Stimulated activated CD4-positive, alpha-beta T cell treated with anti-CD3 and anti-CD28 coated beads, Interleukin-1b, Interleukin-23, amount 100 ng/mL, for 1 hour (primary cell): ENCODE measurements around the gene SENP5.
A peak's percentile ranks its signal among the peaks of the same experiment; 100 is the strongest.
"Not testable (repeated sequence)": the region's sequence is repeated elsewhere in the genome, so short reads cannot be mapped to it uniquely, and the experiment has no call there.

ENCODE experiments used
- DNase-seq, 2 donors: peaks; one replicate each; pipeline ENCODE4 v3.0.0-alpha.2; 2020; ENCODE audit warnings: low read depth in 2 of 2

The SENP5 gene, protein sequence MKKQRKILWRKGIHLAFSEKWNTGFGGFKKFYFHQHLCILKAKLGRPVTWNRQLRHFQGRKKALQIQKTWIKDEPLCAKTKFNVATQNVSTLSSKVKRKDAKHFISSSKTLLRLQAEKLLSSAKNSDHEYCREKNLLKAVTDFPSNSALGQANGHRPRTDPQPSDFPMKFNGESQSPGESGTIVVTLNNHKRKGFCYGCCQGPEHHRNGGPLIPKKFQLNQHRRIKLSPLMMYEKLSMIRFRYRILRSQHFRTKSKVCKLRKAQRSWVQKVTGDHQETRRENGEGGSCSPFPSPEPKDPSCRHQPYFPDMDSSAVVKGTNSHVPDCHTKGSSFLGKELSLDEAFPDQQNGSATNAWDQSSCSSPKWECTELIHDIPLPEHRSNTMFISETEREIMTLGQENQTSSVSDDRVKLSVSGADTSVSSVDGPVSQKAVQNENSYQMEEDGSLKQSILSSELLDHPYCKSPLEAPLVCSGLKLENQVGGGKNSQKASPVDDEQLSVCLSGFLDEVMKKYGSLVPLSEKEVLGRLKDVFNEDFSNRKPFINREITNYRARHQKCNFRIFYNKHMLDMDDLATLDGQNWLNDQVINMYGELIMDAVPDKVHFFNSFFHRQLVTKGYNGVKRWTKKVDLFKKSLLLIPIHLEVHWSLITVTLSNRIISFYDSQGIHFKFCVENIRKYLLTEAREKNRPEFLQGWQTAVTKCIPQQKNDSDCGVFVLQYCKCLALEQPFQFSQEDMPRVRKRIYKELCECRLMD

DNA sequence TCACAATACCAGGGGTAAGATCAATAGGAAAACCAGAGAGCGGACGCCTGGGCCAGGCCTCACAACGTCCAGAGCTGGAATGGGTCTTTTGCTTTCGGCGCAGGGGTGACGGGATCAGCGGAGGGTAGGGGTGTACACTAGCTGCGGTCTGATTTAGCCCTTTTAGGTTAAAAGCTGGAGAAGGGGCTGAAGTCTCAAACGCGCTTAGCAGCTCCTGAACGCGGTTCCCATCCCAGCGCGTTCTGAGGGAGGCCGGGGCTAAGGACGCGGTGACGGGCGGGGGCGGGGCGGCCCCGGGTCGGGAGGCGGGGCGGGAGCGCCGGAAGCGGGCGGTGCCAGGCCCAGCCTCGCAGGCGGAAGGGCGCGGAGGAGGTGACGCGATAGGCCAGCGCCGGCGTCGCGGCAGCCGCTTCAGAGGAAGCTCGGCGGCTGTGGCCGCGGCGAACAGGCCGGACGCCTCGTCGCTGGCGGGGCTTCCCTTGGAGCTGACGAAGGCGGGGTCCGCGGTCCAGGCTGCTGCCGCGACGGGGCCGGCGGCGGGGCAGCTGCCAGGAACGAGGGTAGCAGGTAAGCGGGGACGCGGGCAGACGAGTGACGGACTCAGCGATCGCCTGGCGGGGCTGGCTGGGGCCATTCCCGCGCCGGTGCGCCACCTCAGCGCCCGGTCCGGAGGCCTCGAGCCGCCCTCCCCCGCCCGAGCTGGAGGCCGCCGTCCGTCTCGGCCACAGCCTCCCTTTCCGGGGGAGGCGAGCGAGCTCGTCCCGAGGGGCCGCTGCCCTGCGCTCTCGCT lies at the start of gene SENP5:
Gene SENP5, plus strand, starts transcription at position 414 of the 790 bp plus-strand sequence. CDS start 17,262 bp downstream, outside the sequence.
- peak; percentile 67 to 84 for DNase-seq

DNA sequence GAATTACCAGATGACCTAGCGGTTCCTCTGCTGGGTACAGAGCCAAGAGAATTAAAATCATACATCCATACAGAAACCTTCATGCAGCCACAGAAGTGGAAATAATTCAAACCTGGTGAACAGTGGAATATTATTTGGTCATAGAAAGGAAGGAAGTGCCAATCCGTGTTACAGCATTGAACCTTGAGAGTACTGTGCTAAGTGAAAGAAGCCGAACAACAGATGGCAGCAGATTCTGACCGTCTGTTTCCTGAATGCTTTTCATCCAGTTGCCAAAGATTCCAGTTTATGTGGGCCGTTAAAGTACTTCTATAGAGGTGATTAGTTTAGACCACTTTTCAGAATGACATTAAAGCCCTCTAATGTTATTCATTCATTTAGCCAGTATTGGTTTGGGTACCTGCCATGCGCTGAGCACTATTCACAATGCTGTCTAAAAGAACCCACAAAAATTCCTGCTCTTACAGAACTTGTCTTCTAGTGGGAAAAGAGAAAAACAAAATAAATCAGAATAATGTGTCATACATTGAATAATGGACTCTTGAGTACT lies 45.8 kb upstream of the SENP5 start:
- no peak for DNase-seq

DNA sequence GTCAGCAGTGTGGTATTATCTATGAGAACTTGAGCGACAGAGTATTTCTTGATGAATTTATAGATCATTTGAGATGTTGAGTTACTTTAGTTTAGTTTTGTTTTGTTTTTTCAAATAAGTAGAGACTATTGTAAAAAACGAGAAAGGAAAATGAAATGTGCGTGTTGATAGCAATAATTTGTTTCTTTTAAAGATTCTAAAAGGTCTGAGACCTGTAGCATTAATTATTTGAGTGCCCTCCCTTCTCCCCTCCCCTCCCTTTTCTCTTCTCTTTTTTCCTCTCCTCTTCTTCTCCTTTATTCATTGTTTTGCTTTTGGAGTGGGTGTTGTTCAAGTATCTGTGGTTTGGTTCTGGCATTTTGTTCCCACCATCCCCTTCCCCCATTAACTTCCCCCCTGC lies 38.1 kb upstream of the SENP5 start:
- not testable (repeated sequence) for DNase-seq

DNA sequence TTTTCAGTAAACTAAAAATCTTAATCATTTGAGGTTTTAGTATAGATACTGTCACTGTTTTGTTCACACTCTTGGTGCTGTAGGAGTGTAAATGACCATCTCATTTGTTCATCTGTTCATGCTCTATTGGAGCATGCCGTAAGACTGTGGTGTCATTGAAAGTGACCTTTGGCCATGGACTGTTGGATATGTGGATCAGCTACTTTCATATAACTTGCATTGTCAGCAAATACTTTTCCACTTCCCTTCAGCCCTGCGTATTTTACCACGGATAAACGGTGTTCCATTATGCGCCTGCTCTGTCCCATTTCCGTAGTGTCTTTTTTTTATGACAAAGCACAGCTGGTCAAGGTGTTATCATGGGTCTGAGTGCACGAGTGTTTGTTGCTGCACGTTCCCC lies 32.6 kb upstream of the SENP5 start:
- DNase-seq = no peak

DNA sequence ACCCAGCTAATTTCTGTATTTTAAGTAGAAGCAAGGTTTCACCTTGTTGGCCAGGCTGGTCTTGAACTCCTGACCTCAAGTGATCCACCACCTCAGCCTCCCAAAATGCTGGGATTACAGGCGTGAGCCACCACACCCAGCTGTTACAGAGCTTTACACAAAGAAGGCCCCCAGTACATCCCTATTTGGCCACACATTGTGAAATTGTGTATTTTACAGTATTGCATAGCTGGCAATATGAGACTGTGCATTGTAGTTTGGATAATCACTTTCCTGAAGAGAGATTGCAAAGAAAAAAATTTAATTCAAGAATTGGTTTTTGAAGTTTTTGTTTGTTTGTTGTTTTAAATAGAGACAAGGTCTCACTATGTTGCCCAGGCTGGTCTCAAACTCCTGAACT lies 31.1 kb upstream of the SENP5 start:
- not testable (repeated sequence) for DNase-seq

DNA sequence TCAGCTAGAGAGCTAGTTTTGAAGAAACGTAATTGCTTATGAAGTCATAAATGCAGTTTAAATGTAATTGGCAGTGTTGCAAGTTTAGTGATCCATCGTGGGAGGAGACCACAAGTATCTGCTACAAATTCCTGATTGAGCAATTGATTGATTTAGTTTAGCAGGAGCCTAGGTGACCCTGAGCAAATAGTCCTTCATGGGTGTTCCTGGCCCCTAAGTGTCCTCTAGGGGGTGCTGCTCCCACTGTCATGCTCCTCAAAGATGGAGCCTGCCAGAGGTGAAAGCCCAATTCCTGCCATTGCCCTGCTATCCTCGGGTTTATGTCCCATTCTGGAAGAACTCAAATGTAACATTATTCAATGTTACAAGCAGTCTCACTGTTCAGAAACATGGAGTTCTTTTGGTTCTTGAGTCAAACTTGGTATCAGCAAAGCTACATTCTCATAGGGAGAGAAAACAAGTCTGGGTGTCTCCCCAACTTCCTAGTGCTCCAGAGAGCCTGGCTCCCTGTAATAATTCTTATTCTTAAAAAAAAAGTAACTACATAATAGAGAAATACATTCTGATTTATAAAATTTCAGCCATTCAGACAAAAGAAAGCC lies 29.8 kb upstream of the SENP5 start:
- peak; percentile 39 to 48 for DNase-seq

DNA sequence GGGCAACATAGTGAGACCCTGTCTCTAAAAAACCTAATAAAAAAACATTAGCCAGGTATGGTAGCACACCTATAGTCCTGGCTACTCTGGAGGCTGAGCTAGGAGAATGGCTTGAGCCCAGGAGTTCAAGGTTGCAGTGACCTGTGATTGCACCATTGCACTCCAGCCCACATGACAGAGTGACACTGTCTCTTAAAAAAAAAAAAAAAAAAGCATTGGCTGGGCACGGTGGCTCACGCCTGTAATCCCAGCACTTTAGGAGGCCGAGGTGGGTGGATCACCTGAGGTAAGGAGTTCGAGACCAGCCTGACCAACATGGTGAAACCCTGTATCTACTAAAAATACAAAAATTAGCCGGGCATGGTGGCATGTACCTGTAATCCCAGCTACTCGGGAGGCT lies 28.4 kb upstream of the SENP5 start:
- not testable (repeated sequence) for DNase-seq

DNA sequence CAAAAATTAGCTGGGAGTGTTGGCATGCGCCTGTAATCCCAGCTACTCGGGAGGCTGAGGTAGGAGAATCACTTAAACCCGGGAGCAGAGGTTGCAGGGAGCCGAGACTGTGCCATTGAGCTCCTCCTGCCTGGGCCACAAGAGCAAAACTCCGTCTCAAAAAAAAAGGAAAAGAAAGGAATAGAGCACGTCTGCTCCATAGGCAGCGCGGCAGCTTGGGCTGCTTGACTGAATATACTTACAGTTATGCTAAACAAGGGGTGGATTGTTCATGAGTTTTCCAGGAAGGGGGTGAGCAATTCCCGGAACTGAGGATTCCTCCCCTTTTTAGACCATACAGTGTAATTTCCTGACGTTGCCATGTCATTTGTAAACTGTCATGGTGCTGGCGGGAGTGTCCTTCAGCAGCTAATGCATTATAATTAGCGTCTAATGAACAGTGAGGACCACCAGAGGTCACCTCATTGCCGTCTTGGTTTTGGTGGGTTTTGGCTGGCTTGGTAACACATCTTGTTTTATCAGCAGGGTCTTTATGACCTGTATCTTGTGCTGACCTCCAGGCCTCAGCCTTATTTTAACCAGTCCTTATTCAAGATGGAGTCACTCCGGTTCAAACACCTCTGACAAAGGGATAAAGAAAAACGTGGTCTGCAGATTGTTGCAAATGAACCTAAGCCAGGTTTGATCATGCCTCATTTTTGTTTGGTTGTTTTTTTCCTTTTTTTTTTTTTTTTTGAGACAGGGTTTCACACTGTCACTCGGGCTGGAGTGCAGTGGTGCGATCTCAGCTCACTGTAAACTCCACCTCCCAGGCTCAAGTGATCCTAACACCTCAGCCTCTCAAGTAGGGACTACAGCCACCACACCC lies 24.9 kb upstream of the SENP5 start:
- DNase-seq = no peak

DNA sequence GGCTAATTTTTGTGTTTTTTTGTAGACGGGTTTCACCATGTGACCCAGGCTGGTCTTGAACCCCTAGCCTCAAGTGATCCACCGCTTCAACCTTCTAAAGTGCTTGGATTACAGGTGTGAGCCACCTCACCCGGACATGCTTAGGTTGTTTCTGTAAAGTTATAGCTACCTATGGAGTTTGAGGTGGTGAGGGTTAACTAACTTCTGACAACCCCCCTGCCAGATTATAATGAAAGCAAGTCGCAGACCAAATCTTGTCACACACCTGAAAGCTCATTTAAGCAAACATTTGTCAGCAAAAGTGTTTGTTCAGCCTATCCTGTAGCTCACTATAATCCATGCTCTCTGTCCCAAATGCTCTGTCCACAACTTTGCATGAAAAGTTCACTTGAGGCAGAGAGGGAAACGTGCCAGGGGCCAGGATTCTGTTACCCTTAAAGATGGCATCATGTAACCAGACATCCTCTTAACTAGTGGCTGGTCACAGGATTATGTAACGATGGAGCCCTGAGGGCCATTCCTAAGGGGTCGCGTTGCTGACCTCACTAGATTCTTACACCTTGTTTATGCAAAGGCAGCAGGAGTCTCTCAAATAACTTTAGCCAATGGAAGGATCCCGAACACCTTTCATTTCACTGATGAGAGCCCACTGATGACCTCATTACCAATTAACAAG lies 24.1 kb upstream of the SENP5 start:
- DNase-seq = no peak

DNA sequence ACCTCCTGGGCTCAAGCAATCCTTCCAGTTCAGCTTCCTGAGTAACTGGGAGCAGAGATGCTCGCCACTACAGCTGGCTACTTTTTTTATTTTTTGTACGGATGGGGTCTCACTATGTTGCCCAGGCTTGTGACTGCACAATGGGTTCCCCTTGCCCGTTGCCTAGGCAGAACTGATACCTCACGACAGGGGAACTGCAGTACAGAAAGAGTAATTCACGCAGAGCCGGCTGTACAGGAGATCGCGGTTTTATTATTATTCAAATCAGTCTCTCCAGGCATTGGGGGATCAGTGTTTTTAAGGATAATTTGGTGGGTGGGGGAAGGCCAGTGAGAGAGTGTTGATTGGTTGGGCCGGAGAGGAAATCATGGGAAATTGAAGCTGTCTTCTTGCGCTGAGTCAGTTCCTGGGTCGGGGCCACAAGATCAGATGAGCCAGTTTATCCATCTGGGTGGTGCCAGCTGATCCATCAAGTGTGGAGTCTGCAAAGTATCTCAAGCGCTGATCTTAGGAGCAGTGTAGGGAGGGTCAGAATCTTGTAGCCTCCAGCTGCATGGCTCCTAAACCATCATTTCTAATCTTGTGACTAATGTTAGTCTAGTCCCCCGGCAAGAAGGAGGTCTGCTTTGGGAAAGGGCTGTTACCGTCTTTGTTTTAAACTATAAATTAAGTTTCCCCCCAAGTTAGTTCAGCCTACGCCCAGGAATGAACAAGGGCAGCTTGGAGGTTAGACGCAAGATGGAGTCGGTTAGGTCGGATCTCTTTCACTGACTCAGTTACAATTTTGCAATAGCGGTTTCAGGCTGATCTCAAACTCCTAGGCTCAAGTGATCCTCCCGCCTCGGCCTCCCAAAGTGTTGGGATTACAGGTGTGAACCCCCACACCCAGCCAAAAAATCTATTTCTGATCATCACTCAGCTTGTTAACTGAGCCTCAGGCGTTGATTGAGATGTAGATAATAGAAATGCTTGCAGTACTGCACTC lies 23.2 kb upstream of the SENP5 start:
- DNase-seq = not testable (repeated sequence)

DNA sequence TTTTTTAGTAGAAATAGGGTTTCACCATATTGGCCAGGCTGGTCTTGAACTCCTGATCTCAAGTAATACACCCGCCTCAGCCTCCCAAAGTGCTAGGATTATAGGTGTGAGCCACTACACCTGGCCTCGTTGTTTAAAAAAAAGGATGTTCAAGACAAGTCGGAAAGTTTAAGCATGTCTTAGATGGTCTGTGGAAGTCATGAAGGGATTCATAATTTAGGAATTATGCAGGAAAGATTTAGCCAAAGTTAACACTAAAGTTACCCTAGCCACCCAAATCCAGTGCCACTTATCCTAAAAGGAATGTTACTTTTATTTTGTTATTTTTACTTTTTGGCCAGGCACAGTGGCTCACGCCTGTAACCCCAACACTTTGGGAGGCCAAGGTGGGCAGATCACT lies 19.3 kb upstream of the SENP5 start:
- DNase-seq = not testable (repeated sequence)

DNA sequence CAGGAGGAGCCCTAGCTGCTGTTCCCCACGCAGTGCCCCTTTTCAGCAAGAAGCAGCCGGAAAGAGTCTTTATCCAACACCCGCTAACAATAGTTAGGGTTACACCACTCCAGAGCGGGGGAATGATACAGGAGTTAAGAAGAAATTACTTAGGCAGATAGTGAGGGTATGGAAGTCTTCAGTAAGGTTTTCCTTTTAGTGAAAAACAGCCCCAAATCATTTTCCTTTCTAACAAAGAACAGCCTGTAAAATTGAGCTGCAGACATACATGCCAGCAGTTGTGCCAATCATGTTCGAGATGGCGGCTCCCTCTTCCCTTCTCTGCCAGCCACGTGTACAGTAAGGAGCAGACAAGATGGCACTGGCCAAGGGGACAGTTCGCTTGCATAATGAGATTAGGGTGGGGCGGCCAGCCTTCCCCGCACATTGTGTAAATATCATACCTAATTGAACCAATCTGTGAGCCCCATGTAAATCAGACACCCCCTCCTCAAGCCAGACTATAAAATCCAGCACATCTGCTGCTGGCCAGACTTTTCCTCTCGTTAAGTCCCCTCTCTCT lies 18.5 kb upstream of the SENP5 start:
- no peak for DNase-seq

DNA sequence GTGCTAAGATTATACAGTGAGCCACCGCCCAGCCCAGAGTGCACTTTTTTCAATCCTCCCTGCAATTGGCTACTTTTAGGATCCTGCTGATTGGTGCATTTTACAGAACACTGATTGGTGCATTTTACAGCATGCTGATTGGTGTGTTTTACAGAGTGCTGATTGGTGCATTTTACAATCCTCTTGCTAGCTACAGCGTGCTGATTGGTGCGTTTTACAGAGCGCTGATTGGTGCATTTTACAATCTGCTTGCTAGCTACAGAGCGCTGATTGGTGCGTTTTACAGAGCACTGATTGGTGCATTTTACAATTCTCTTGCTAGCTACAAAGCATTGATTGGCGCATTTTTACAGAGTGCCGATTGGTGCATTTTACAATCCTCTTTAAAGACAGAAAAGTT lies 4.7 kb upstream of the SENP5 start:
- DNase-seq = not testable (repeated sequence)

DNA sequence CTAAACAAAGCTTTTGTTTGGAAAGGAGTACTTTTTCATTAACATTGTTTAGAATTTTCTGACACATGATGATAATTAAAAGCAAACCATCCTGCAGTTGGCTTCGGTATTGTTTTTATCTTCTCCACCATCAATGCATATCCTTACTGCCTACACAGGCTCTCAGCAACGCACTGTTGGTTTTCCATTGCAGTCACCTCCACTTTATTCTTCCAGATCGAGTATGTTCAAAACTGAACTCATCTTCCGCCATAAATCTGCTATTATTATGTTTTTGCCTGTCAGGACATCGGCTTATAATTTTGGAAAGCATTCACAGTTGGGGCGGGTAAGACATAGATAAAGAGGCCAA lies 589 bp upstream of the SENP5 start:
- no peak for DNase-seq

DNA sequence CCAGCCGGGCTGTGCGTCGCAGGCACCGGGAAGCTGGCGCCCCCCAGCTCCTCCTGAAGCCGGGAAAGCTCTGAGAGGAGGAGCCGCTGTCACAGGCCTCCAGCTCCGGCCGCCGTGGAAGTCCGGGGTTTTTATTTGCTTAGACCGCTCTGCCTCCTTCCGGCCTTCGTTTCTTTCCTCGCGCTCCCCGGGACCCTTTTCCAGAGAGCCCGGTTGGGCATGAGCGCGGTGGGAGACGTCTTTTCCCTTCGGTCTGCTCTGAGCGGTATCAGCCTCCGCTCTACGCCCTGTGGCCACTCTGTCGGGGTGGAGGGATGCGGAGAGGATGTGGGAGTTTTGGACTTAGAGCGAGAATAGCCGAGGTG lies 559 bp downstream of the SENP5 start:
- DNase-seq = no peak

DNA sequence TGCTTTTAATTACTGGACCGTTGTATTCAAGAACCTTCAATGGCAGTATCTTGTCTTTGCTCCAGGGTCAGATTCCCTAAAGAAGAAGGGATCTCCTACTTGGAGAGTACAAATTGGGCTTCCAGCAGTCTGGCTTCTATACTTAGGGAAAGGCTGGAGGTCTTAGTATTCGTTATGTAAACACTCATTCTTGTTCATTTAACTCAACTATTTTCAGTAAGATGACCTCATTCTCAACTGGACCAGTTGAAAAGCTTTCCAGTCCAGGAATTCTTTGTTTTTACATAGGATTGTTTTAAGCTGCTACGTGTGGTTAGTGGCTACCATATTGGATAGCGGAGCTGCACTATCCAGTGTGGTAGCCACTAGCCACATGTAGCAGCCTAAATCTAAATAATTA lies 4.6 kb downstream of the SENP5 start:
- no peak for DNase-seq

DNA sequence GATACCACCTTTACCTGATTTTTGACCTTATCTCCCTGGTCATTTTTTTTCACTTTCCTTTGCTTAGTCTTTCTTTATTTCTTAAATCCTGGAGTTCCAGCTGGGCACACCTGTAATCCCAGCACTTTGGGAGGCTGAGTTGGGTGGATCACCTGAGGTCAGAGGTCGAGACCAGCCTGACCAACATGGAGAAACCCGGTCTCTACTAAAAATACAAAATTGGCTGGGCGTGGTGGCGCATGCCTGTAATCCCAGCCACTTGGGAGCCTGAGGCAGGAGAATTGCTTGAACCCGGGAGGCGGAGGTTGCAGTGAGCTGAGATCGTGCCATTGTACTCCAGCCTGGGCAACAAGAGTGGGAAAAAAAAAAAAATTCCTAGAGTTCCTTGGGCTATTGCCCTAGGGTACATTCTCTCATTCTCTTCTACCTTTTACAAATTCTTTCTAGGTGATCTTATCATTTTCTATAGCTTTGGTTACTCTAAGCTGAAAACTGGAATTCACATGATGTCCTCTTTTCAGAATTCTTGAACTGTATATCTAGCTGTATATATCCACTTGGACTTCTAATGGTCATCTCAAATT lies 6.9 kb downstream of the SENP5 start:
- DNase-seq = not testable (repeated sequence)

DNA sequence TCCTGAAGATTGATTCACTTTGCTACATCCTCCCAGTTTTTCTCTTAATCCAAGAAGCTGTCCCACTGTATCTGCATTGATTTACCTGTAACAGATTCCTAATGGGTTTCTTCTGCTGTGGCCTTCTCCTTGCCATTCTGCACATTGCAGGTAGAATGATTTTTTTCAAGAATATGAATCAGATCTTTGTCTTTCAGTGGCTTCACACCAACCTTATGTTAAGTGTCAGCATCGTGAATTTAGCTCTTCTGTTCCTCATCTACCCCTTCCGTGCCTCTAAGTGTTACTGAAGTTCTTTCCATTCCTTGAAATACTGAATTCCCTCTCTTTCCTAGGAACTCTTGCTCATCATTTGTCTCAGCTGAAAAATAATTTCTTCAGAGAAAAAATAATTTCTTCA lies 7.5 kb downstream of the SENP5 start:
- DNase-seq = no peak
